WTC11 (cell line): ENCODE results near the gene DLGAP4. TPM values are rescaled to one million over a fixed set of nuclear protein-coding genes. Genes with fewer than 3 reads are reported as not detected.

Source experiments
- ATAC-seq: fragments of 200-7000 bp; cut with Tn5 transposase; 2 replicates; pipeline ENCODE4 v1.10.0; 2021; ENCODE audit warnings: mild to moderate bottlenecking, moderate library complexity
- CTCF ChIA-PET: fragments of 300-600 bp; sonication (Branson Sonifier 250); formaldehyde crosslinking; loops from one replicate; lab custom pipeline; 2021; ENCODE audit warnings: antibody characterized with exemption; lab: Charles Lee
- POLR2A ChIA-PET: fragments of 350-600 bp; sonication (Branson Sonifier 250); formaldehyde crosslinking; loops from one replicate; lab custom pipeline; 2021; ENCODE audit warnings: antibody characterized with exemption; lab: Charles Lee
- DNase-seq: peaks from one replicate; pipeline ENCODE4 v3.0.0; 2021; ENCODE audit warnings: low spot score
- H3K27ac Mint-ChIP-seq: 2 replicates; pipeline ENCODE4 v1.8.0; 2021; ENCODE audit warnings: mixed read lengths
- H3K27me3 Mint-ChIP-seq: 2 replicates; pipeline ENCODE4 v1.8.0; 2021; ENCODE audit warnings: low read depth, mild to moderate bottlenecking, moderate library complexity, mixed read lengths
- H3K36me3 Mint-ChIP-seq: 2 replicates; pipeline ENCODE4 v1.8.0; 2021; ENCODE audit warnings: mixed read lengths
- H3K4me1 Mint-ChIP-seq: 2 replicates; pipeline ENCODE4 v1.8.0; 2022; ENCODE audit warnings: mixed read lengths
- H3K4me3 Mint-ChIP-seq: 2 replicates; pipeline ENCODE4 v1.8.0; 2021; ENCODE audit warnings: mild to moderate bottlenecking, moderate library complexity, mixed read lengths
- H3K9me3 Mint-ChIP-seq: 2 replicates; pipeline ENCODE4 v1.8.0; 2021; ENCODE audit warnings: mixed read lengths
- ATF1 ChIP-seq: sonication (generic); formaldehyde crosslinking; IDR thresholded peaks from 2 replicates; pipeline ENCODE4 v1.8.1; 2023; ENCODE audit warnings: mild to moderate bottlenecking, moderate library complexity, missing genetic modification reagents
- ELF4 ChIP-seq: sonication (generic); formaldehyde crosslinking; IDR thresholded peaks from 2 replicates; pipeline ENCODE4 v1.8.1; 2022; ENCODE audit warnings: low read depth, mild to moderate bottlenecking, moderate library complexity, missing genetic modification reagents
- ESRRA ChIP-seq: sonication (generic); formaldehyde crosslinking; IDR thresholded peaks from 2 replicates; pipeline ENCODE4 v1.8.1; 2022; ENCODE audit warnings: mild to moderate bottlenecking, missing genetic modification reagents, borderline replicate concordance
- FOXJ3 ChIP-seq: sonication (generic); formaldehyde crosslinking; IDR thresholded peaks from 2 replicates; pipeline ENCODE4 v1.9.0; 2021; ENCODE audit warnings: missing genetic modification reagents, mild to moderate bottlenecking, borderline replicate concordance
- FOXP1 ChIP-seq: sonication (generic); formaldehyde crosslinking; IDR thresholded peaks from 2 replicates; pipeline ENCODE4 v1.8.0; 2022; ENCODE audit warnings: missing genetic modification reagents, mild to moderate bottlenecking, moderate library complexity, borderline replicate concordance
- FOXP4 ChIP-seq: sonication (generic); formaldehyde crosslinking; IDR thresholded peaks from 2 replicates; pipeline ENCODE4 v1.8.0; 2022; ENCODE audit warnings: mild to moderate bottlenecking, missing genetic modification reagents
- GABPB1 ChIP-seq: sonication (generic); formaldehyde crosslinking; IDR thresholded peaks from 2 replicates; pipeline ENCODE4 v1.8.1; 2023; ENCODE audit warnings: mild to moderate bottlenecking, missing genetic modification reagents
- JAZF1 ChIP-seq: fragments of 250-450 bp; sonication (Bioruptor Pico); IDR thresholded peaks from 2 replicates; pipeline ENCODE4 v1.9.0; 2021; ENCODE audit warnings: moderate library complexity, mild to moderate bottlenecking, inconsistent platforms
- NFATC4 ChIP-seq: fragments of 250-450 bp; sonication (Bioruptor Pico); IDR thresholded peaks from 2 replicates; pipeline ENCODE4 v1.9.0; 2021; ENCODE audit warnings: mild to moderate bottlenecking
- NR2C2 ChIP-seq: sonication (generic); formaldehyde crosslinking; IDR thresholded peaks from 2 replicates; pipeline ENCODE4 v1.8.0; 2022; ENCODE audit warnings: mild to moderate bottlenecking, missing genetic modification reagents
- NR3C1 ChIP-seq: sonication (generic); formaldehyde crosslinking; conservative IDR thresholded peaks from 2 replicates; pipeline ENCODE4 v1.8.1; 2023; ENCODE audit warnings: low read depth, mild to moderate bottlenecking, missing genetic modification reagents
- RELA ChIP-seq: sonication (generic); formaldehyde crosslinking; IDR thresholded peaks from 2 replicates; pipeline ENCODE4 v1.8.1; 2022; ENCODE audit warnings: missing genetic modification reagents, mild to moderate bottlenecking, borderline replicate concordance
- RORB ChIP-seq: fragments of 250-450 bp; sonication (Bioruptor Pico); IDR thresholded peaks from 2 replicates; pipeline ENCODE4 v1.9.0; 2021; ENCODE audit warnings: mild to moderate bottlenecking
- SOX15 ChIP-seq: fragments of 250-450 bp; sonication (Bioruptor Pico); IDR thresholded peaks from 2 replicates; pipeline ENCODE4 v1.9.0; 2021; ENCODE audit warnings: mild to moderate bottlenecking
- STAT6 ChIP-seq: sonication (generic); formaldehyde crosslinking; conservative IDR thresholded peaks from 2 replicates; pipeline ENCODE4 v1.8.1; 2023; ENCODE audit warnings: mild to moderate bottlenecking, low read depth, missing genetic modification reagents, moderate library complexity
- TP53 ChIP-seq: sonication (generic); formaldehyde crosslinking; IDR thresholded peaks from 2 replicates; pipeline ENCODE4 v1.8.1; 2023; ENCODE audit warnings: mild to moderate bottlenecking, missing genetic modification reagents
- ZMAT4 ChIP-seq: fragments of 250-450 bp; sonication (Bioruptor Pico); IDR thresholded peaks from 2 replicates; pipeline ENCODE4 v1.9.0; 2021; ENCODE audit warnings: mild to moderate bottlenecking
- ZNF121 ChIP-seq: sonication (generic); formaldehyde crosslinking; IDR thresholded peaks from 2 replicates; pipeline ENCODE4 v1.8.0; 2023; ENCODE audit warnings: missing genetic modification reagents
- ZNF671 ChIP-seq: fragments of 250-450 bp; sonication (Bioruptor Pico); IDR thresholded peaks from 2 replicates; pipeline ENCODE4 v1.8.0; 2021; ENCODE audit warnings: mild to moderate bottlenecking
- total RNA-seq: library from RNA; stranded (reverse); gene quantifications from 3 replicates; pipeline ENCODE4 v1.2.3, GENCODE V29; 2021
- TF ChIP-seq, protein P1 (sequence below): sonication (generic); formaldehyde crosslinking; IDR thresholded peaks from 2 replicates; pipeline ENCODE4 v1.8.1; 2023; ENCODE audit warnings: mild to moderate bottlenecking, missing genetic modification reagents
- TF ChIP-seq, protein P2 (sequence below): fragments of 250-450 bp; sonication (Bioruptor Pico); IDR thresholded peaks from 2 replicates; pipeline ENCODE4 v1.9.0; 2021; ENCODE audit warnings: moderate library complexity, mild to moderate bottlenecking, inconsistent platforms, borderline replicate concordance

DLGAP4 gene
- total RNA-seq, 1 experiment from 2014 or later = 52.6 TPM

- Mint-ChIP-seq H3K36me3 (no peaks in the 10 kb centered on the region), H3K4me3 (no peak overlapping the region), H3K27ac (no peak overlapping the region; the same call in 1 of the 2 replicates), H3K9me3 (no peaks in the 10 kb centered on the region), H3K4me1 (peaks cover 14% of the 10 kb centered on the region), H3K27me3 (no peaks in the 10 kb centered on the region)
- CTCF ChIA-PET = interaction anchor here (1.4 to 2.1 kb wide), 4 partner anchors 9 to 95 kb away, joined by 3 to 10 read pairs (median 7); no protein-coding TSS in a partner anchor
- ATAC-seq (peak; percentile 25; the same call in 1 of the 2 replicates), DNase-seq (no peak)
- TF ChIP-seq ATF1 (CRISPR knock-in tag) = no peak
- TF ChIP-seq, protein P1, sequence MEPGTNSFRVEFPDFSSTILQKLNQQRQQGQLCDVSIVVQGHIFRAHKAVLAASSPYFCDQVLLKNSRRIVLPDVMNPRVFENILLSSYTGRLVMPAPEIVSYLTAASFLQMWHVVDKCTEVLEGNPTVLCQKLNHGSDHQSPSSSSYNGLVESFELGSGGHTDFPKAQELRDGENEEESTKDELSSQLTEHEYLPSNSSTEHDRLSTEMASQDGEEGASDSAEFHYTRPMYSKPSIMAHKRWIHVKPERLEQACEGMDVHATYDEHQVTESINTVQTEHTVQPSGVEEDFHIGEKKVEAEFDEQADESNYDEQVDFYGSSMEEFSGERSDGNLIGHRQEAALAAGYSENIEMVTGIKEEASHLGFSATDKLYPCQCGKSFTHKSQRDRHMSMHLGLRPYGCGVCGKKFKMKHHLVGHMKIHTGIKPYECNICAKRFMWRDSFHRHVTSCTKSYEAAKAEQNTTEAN (CRISPR knock-in tag) = no peak
- no peak for TF ChIP-seq NR3C1 (CRISPR knock-in tag)
- no peak for TF ChIP-seq FOXP4 (CRISPR knock-in tag)
- TF ChIP-seq RELA (CRISPR knock-in tag) = no peak
- TF ChIP-seq JAZF1 (CRISPR knock-in tag) = no peak
- TF ChIP-seq ELF4 (CRISPR knock-in tag) = no peak
- no peak for TF ChIP-seq NFATC4
- no peak for TF ChIP-seq TP53 (CRISPR knock-in tag)
- no peak for TF ChIP-seq ZNF121 (CRISPR knock-in tag)
- TF ChIP-seq FOXP1 (CRISPR knock-in tag) = no peak
- TF ChIP-seq, protein P2, sequence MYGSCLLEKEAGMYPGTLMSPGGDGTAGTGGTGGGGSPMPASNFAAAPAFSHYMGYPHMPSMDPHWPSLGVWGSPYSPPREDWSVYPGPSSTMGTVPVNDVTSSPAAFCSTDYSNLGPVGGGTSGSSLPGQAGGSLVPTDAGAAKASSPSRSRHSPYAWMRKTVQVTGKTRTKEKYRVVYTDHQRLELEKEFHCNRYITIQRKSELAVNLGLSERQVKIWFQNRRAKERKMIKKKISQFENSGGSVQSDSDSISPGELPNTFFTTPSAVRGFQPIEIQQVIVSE (CRISPR knock-in tag) = no peak
- TF ChIP-seq NR2C2 (CRISPR knock-in tag) = no peak
- POLR2A ChIA-PET = no interaction called here
Observed at GRCh38 chr20:36368869-36369268, 62.7 kb downstream of the DLGAP4 start.

DNA sequence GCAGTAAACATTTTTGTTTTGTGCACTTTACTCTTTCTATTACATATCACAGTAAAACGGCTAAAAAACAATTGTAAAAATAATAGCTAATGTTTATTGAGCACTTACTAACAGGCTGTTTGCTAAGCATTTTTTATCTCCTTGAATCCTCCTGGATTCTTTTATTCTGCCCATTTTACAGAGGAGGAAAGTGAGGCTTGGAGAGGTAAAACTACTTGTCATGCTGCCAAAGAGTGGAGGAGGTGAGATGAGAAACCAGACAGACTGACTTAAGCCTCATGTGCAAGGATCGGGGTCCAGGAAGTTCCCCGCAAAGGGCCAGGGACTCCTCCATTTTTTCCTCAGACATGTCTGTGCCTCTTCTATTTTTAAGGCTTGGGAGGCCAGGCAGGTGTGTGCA is 63.6 kb downstream of the DLGAP4 start:
- H3K27ac Mint-ChIP-seq = no peak overlapping the region
- no peak for DNase-seq
- H3K36me3 Mint-ChIP-seq = no peaks in the 10 kb centered on the region
- ChIA-PET CTCF (no interaction called here), POLR2A (no interaction called here)
- no peaks in the 10 kb centered on the region; the same call in 1 of the 2 replicates for H3K27me3 Mint-ChIP-seq
- H3K9me3 Mint-ChIP-seq = no peaks in the 10 kb centered on the region
- peaks cover 14% of the 10 kb centered on the region for H3K4me1 Mint-ChIP-seq
- ATAC-seq = no peak
- TF ChIP-seq FOXJ3 (CRISPR knock-in tag) = no peak
- no peak for TF ChIP-seq GABPB1
- TF ChIP-seq RORB (CRISPR knock-in tag) = no peak
- TF ChIP-seq ZNF671 (CRISPR knock-in tag) = no peak
- no peak for TF ChIP-seq ESRRA (CRISPR knock-in tag)
- TF ChIP-seq ZMAT4 (CRISPR knock-in tag) = no peak
- TF ChIP-seq STAT6 (CRISPR knock-in tag) = no peak
- TF ChIP-seq, protein P1 (CRISPR knock-in tag) = no peak
- no peak for TF ChIP-seq SOX15 (CRISPR knock-in tag)
- no peak overlapping the region for H3K4me3 Mint-ChIP-seq
